A673 (cell line): ENCODE data around the gene NOX4. TPM values are rescaled to one million over a fixed set of nuclear protein-coding genes. Genes with fewer than 3 reads are reported as not detected.

Experiments
- BruUV-seq: library from RNA; stranded (reverse); fragments of 400-500 nt; replicated peaks from 2 replicates; lab custom pipeline; 2021; lab: Mats Ljungman, UMichigan
- CTCF ChIA-PET: fragments of 300-600 bp; sonication (Branson Sonifier 250); formaldehyde crosslinking; loops from one replicate; lab custom pipeline; 2022; ENCODE audit warnings: antibody characterized with exemption; lab: Charles Lee
- POLR2A ChIA-PET: fragments of 300-600 bp; sonication (Branson Sonifier 250); formaldehyde crosslinking; loops from one replicate; lab custom pipeline; 2022; ENCODE audit warnings: antibody characterized with exemption; ENCODE audit not compliant: low non-redundant PET; lab: Charles Lee
- DNase-seq: peaks from one replicate; pipeline ENCODE4 v3.0.0-alpha.2; 2015; ENCODE audit warnings: low spot score
- H3K27ac ChIP-seq: fragments of 200-600 bp; sonication (generic); 2 replicates; pipeline ENCODE4 v1.5.1; 2016; ENCODE audit warnings: mixed run types, low read depth, mild to moderate bottlenecking, mixed read lengths, antibody characterized with exemption, low read length; ENCODE audit not compliant: poor library complexity, severe bottlenecking
- H3K27me3 ChIP-seq: fragments of 200-600 bp; sonication (generic); replicated peaks from 2 replicates; pipeline ENCODE4 v1.6.1; 2017; ENCODE audit warnings: mixed run types, low read depth, mild to moderate bottlenecking, mixed read lengths, antibody characterized with exemption, low read length; ENCODE audit not compliant: insufficient read depth, poor library complexity
- H3K36me3 ChIP-seq: fragments of 200-600 bp; sonication (generic); 2 replicates; pipeline ENCODE4 v1.6.1; 2016; ENCODE audit warnings: mixed run types, mild to moderate bottlenecking, mixed read lengths, antibody characterized with exemption, low read length; ENCODE audit not compliant: insufficient read depth, poor library complexity, severe bottlenecking
- H3K4me1 ChIP-seq: fragments of 200-600 bp; sonication (generic); 2 replicates; pipeline ENCODE4 v1.6.1; 2017; ENCODE audit warnings: mixed run types, mild to moderate bottlenecking, mixed read lengths, antibody characterized with exemption, low read length; ENCODE audit not compliant: insufficient read depth, poor library complexity, severe bottlenecking
- H3K4me3 ChIP-seq: fragments of 200-600 bp; sonication (generic); 2 replicates; pipeline ENCODE4 v1.5.1; 2016; ENCODE audit warnings: low read depth, mixed run types, mild to moderate bottlenecking, mixed read lengths, low read length; ENCODE audit not compliant: poor library complexity, severe bottlenecking
- H3K9me3 ChIP-seq: fragments of 200-600 bp; sonication (generic); 2 replicates; pipeline ENCODE4 v1.6.1; 2016; ENCODE audit warnings: mixed run types, low read depth, mild to moderate bottlenecking, mixed read lengths, antibody characterized with exemption, low read length; ENCODE audit not compliant: poor library complexity, severe bottlenecking
- CTCF ChIP-seq: fragments of 300-800, 200-600 bp; sonication (generic); conservative IDR thresholded peaks from 2 replicates; pipeline ENCODE4 v1.5.1; 2017; ENCODE audit warnings: low read depth, mild to moderate bottlenecking, antibody characterized with exemption, low read length, moderate library complexity, mixed read lengths
- EZH2 ChIP-seq: fragments of 200-600 bp; sonication (generic); IDR thresholded peaks from 2 replicates; pipeline ENCODE4 v1.6.1; 2017; ENCODE audit warnings: borderline replicate concordance, low read depth, mild to moderate bottlenecking, mixed read lengths, antibody characterized with exemption, low read length; ENCODE audit not compliant: poor library complexity, severe bottlenecking
- intact Hi-C: fragments of 100-400 bp; cut with micrococcal nuclease; formaldehyde crosslinking; loops from one replicate; pipeline ENCODE4 v1.10.0; 2022; ENCODE audit not compliant: unreplicated experiment
- total RNA-seq: library from RNA; stranded (reverse); gene quantifications from 2 replicates; pipeline ENCODE4 v1.2.3, GENCODE V29; 2021

Gene NOX4
- total RNA-seq, 1 experiment from 2014 or later, result 0.19 TPM

GRCh38 chr11:89489930-89490329, 1.2 kb downstream of the NOX4 start:
- Histone ChIP-seq H3K36me3 (no peaks in the 10 kb centered on the region), H3K4me1 (peaks cover 5% of the 10 kb centered on the region), H3K9me3 (no peaks in the 10 kb centered on the region), H3K4me3 (no peak overlapping the region), H3K27ac (no peak overlapping the region), H3K27me3 (peaks cover 16% of the 10 kb centered on the region)
- no TSS peak for BruUV-seq
- TF ChIP-seq CTCF, result no peak
- intact Hi-C loops, result no loop called here
- ChIA-PET POLR2A (no interaction called here), CTCF (no interaction called here)
- DNase-seq, result no peak

- Histone ChIP-seq H3K36me3 (no peaks in the 10 kb centered on the region), H3K4me1 (peaks cover 5% of the 10 kb centered on the region), H3K4me3 (no peak overlapping the region), H3K27me3 (peaks cover 16% of the 10 kb centered on the region), H3K27ac (no peak overlapping the region), H3K9me3 (no peaks in the 10 kb centered on the region)
- no peak for DNase-seq
- BruUV-seq, result no TSS peak
- TF ChIP-seq CTCF, result no peak
- TF ChIP-seq EZH2, result no peak
- ChIA-PET POLR2A (no interaction called here), CTCF (no interaction called here)
- intact Hi-C loops, result no loop called here
These were observed 4.2 kb downstream of the NOX4 start for GRCh38 chr11:89487016-89487415.

GRCh38 chr11:89484896-89485295, 6.3 kb downstream of the NOX4 start:
- no TSS peak for BruUV-seq
- Histone ChIP-seq H3K27me3 (peaks cover 2% of the 10 kb centered on the region), H3K4me3 (no peak overlapping the region), H3K36me3 (no peaks in the 10 kb centered on the region), H3K27ac (no peak overlapping the region), H3K9me3 (no peaks in the 10 kb centered on the region), H3K4me1 (no peaks in the 10 kb centered on the region)
- no peak for DNase-seq
- TF ChIP-seq EZH2 (no peak), CTCF (no peak)
- POLR2A ChIA-PET, result no interaction called here
- CTCF ChIA-PET, result no interaction called here
- intact Hi-C loops, result no loop called here
